GM18951 (cell line): ENCODE data around the gene FAM117B.

Source experiments
- POLR2A ChIP-seq: IDR thresholded peaks from 4 replicates; pipeline ENCODE4 v1.6.1; 2011; ENCODE audit warnings: mild to moderate bottlenecking; ENCODE audit not compliant: insufficient read length, insufficient read depth; ENCODE audit errors: extremely low read depth
- in situ Hi-C: fragments of 300-500 bp; cut with MboI; formaldehyde crosslinking; loops from one replicate; pipeline ENCODE4 v1.12.0; 2022; ENCODE audit warnings: low sequenced_read_pairs, mixed read lengths, inconsistent platforms; ENCODE audit not compliant: unreplicated experiment

The FAM117B gene

DNA sequence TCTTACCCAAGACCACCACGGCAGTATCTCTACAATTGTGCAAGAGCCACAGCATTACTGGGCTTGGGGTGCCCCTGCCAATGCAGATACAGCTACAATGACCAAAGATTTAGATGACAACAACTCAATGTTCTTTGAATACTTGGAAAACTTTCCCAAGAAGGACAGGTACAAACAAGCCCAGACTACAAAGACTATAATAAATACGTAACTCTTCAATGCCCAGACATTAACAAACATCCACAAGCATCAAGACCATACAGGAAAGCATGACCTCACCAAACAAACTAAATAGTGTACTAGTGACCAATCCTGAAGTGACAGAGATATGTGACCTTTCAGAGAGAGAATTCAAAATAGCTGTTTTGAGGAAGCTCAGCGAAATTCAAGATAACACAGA, 174.0 kb downstream of the FAM117B start:
- no peak for TF ChIP-seq POLR2A
- in situ Hi-C loops: no loop called here

GRCh38 chr2:202813387-202813786, 178.6 kb downstream of the FAM117B start:
- TF ChIP-seq POLR2A: no peak
- in situ Hi-C loops: no loop called here

GRCh38 chr2:202814226-202814625, 179.5 kb downstream of the FAM117B start:
- in situ Hi-C loops: no loop called here
- TF ChIP-seq POLR2A: no peak

DNA sequence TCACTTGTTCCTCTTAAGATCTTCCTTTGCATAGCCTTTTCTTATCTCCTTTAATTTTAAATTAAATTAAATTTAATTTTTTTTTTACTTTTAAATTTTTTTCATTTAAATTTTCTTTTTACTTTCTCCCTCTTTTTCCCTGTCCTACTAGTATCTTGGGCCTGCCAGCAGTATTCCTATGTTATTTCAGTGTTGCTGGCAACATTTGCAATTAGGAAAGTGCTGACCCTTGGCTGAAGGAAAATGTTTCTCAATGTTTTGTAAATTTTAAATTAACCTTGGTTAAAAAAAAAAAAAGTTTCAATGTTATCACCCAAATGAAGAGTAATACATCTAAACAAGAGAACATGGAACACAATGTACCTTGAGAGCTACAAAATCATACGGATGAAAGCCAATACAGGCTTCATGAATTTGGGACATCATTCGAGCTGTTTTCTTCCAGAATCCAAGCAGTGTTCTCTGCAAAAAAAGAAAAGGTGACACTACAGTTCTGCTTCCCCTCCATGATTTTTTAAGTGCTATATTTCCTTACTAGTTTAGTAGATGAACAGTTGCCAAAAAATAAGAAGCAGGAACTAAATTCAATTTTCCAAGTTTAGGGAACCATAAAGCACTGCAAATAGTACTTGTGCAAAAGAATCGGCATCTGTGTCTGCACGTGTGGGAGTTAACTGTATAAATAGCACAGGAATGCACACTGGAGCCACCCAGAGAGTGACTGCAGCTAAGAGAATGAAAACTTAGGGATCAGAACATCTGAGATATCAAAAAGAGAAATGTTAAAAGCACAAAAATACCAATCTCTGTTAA, 181.0 kb downstream of the FAM117B start:
- TF ChIP-seq POLR2A: no peak
- in situ Hi-C loops: no loop called here

DNA sequence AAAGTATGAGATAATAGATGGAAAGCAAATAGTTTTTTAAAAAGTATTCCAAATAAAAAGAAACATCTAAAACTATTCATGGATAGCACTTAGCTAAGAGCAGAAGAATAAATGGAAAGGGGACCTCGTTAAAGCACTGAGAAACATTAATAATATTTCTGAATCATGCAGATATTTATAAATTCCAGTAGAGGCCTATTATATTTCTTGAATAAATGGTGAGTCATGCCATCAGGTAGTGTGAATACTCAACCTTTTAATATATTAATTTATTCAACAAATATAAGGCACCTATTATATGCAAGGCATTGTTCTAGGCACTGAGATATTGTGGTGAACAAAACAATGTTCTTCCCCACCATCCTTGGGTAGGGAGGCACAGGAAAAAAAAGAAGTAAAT, 183.0 kb downstream of the FAM117B start:
- TF ChIP-seq POLR2A: no peak
- in situ Hi-C loops: no loop called here

GRCh38 chr2:202818321-202818720, 183.6 kb downstream of the FAM117B start:
- TF ChIP-seq POLR2A: no peak

More at GRCh38 chr2:202818321-202818720, 183.6 kb downstream of the FAM117B start:
- in situ Hi-C loops: no loop called here
